NT2/D1 (cell line): ENCODE data around the gene SOX6.

Source experiments
- DNase-seq: peaks from one replicate; pipeline ENCODE4 v3.0.0-alpha.2; 2011; ENCODE audit warnings: low read depth, low spot score
- H3K27me3 ChIP-seq: 2 replicates; pipeline ENCODE4 v1.6.0; 2011; ENCODE audit warnings: mild to moderate bottlenecking; ENCODE audit not compliant: insufficient read length, insufficient read depth
- H3K36me3 ChIP-seq: 2 replicates; pipeline ENCODE4 v1.6.1; 2011; ENCODE audit warnings: mild to moderate bottlenecking, low read length, mixed read lengths; ENCODE audit not compliant: insufficient read depth, insufficient read length
- H3K4me1 ChIP-seq: 2 replicates; pipeline ENCODE4 v1.5.1; 2011; ENCODE audit not compliant: insufficient read depth, insufficient read length
- H3K4me3 ChIP-seq: 2 replicates; pipeline ENCODE4 v1.5.1; 2011; ENCODE audit warnings: low read depth; ENCODE audit not compliant: insufficient read length
- H3K9ac ChIP-seq: 2 replicates; pipeline ENCODE4 v1.6.0; 2011; ENCODE audit warnings: low read depth; ENCODE audit not compliant: insufficient read length
- H3K9me3 ChIP-seq: 2 replicates; pipeline ENCODE4 v1.5.1; 2011; ENCODE audit warnings: mild to moderate bottlenecking, low read length; ENCODE audit not compliant: insufficient read depth
- SUZ12 ChIP-seq: IDR thresholded peaks from 2 replicates; pipeline ENCODE4 v1.6.1; 2011; ENCODE audit not compliant: insufficient read length, insufficient read depth; ENCODE audit errors: extremely low read depth
- YY1 ChIP-seq: IDR thresholded peaks from 2 replicates; pipeline ENCODE4 v1.6.1; 2011; ENCODE audit not compliant: insufficient read length, insufficient read depth
- ZNF274 ChIP-seq: IDR thresholded peaks from 2 replicates; pipeline ENCODE4 v1.6.1; 2011; ENCODE audit warnings: mild to moderate bottlenecking, low read depth, low read length

Gene SOX6

DNA sequence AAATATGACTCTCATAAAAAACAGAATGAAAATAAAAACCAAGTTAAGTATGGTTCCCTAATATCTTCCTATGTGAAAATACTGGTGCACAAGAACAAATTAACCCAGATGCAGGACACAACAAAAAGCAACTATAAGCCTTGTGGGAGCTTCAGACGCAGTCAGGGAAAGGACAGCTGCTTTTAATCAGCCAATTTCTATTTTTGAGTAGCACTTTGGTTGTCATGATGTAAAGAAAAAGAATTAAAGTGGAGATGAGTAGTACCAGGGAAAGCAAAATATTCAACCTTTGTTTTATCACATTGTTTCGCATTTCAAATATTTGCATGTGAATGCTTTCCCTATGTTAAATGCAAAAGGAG is 339.9 kb downstream of the SOX6 start:
- Histone ChIP-seq H3K9ac (no peak overlapping the region), H3K9me3 (no peaks in the 10 kb centered on the region), H3K4me1 (no peaks in the 10 kb centered on the region), H3K27me3 (no peaks in the 10 kb centered on the region), H3K36me3 (no peaks in the 10 kb centered on the region), H3K4me3 (no peak overlapping the region)
- no peak for DNase-seq
- TF ChIP-seq YY1, result no peak
- no peak for TF ChIP-seq ZNF274
- TF ChIP-seq SUZ12, result no peak

DNA sequence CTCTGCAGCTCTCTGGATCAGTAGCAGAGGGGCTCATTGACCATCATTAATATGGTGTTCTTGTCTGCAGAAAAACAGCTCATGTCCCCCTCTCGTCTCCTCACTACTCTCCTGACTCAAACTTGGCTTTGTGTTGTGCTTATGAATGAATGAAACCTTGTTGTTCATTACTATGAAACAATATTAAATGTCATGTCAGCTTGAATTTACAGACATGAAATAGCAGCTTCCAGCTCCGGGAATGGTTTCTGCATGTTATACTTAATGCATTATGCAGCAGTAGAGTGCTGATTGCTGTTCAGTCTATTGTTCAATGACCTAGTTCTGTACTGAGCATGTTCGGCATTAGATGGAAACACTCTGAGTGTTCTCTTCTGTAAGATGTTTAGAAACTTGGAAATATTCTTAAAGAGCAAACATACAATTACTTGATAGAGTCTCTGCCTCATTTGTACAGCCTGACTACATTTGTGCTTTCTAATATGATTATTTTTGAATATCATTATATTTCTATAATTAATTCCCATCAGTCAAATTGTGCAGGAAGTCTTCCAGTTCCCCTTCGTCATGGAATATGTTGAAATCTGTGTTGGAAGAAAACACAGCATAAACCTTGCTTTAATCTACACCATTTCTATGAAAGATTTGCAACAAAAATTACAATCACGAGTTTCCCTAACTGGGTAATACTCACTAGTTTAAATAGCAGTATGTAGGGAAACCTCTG is 340.4 kb downstream of the SOX6 start:
- no peak for TF ChIP-seq YY1
- TF ChIP-seq ZNF274, result no peak
- TF ChIP-seq SUZ12, result no peak
- Histone ChIP-seq H3K27me3 (no peaks in the 10 kb centered on the region), H3K9ac (no peak overlapping the region), H3K9me3 (no peaks in the 10 kb centered on the region), H3K4me3 (no peak overlapping the region), H3K36me3 (no peaks in the 10 kb centered on the region), H3K4me1 (no peaks in the 10 kb centered on the region)
- DNase-seq, result no peak

DNA sequence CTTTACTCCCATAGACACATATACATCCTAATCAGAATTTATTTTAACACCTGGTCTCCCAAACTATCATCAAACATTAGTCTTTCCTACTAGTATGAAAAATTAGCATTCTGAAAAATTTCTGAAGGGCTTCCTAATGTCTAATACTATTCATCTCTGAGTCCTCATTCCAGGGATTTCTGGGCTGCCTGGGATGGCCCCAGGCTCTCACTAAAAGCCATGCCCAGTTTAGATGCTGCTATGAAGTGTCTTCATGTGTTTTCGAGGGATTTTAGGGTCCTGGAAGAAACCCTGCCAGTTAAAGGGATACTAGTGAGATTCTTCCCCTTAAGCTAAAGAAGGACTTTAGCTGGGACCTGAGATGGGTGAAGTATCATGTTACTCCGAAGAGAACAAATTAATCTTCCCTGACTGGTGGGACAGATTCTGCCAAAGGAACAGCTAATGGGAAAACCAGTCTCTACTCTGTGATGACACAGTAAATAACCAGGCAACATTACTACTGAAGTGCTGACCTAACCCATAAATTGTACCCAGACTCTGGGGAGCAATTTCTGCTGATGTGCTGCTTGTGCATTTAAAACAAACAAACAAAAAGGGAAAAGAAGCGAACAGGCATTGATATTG is 342.6 kb downstream of the SOX6 start:
- Histone ChIP-seq H3K9ac (no peak overlapping the region), H3K4me1 (no peaks in the 10 kb centered on the region), H3K36me3 (no peaks in the 10 kb centered on the region), H3K9me3 (no peaks in the 10 kb centered on the region), H3K4me3 (no peak overlapping the region), H3K27me3 (no peaks in the 10 kb centered on the region)
- DNase-seq, result no peak
- TF ChIP-seq SUZ12 (no peak), YY1 (no peak), ZNF274 (no peak)

- Histone ChIP-seq H3K4me1 (no peaks in the 10 kb centered on the region), H3K36me3 (no peaks in the 10 kb centered on the region), H3K4me3 (no peak overlapping the region), H3K9ac (no peak overlapping the region), H3K27me3 (no peaks in the 10 kb centered on the region), H3K9me3 (no peaks in the 10 kb centered on the region)
- TF ChIP-seq SUZ12 (no peak), YY1 (no peak), ZNF274 (no peak)
- DNase-seq, result no peak
These were observed 343.1 kb downstream of the SOX6 start for GRCh38 chr11:16013242-16013641.

DNA sequence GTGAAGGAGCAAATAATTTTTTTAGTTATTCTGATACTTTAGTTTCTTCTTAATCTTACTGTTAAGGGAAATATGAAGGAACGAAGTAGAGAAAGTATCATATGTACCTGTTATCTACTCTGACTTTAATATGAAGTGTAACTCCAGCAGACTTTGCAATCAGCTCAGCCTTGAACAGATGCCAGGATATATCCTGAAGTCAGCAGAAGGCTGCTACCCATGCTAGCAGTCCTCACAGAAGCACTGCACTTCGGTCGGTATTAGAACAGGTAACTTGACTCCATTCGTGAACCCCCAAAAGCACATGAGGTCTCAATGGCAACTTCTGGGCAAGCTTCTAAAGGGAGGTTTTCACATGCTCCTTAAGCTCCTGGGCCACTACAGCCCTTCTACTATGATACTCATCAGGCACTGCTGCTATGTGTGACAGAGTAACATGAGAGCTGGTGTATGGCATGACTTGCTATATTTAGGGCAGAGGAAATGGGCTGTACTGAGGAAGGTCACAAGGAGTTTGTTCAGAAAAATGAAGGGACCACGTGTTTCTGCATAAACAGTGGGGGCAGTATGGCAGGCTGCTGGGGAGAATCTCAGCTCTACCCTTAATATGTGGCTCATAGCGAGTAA is 344.1 kb downstream of the SOX6 start:
- H3K27me3 ChIP-seq, result no peaks in the 10 kb centered on the region
- TF ChIP-seq SUZ12 (no peak), YY1 (no peak), ZNF274 (no peak)
- H3K9me3 ChIP-seq, result no peaks in the 10 kb centered on the region
- H3K4me3 ChIP-seq, result no peak overlapping the region
- H3K4me1 ChIP-seq, result no peaks in the 10 kb centered on the region
- no peak overlapping the region for H3K9ac ChIP-seq
- H3K36me3 ChIP-seq, result no peaks in the 10 kb centered on the region
- DNase-seq, result no peak

- Histone ChIP-seq H3K4me1 (no peaks in the 10 kb centered on the region), H3K27me3 (no peaks in the 10 kb centered on the region), H3K9me3 (no peaks in the 10 kb centered on the region), H3K4me3 (no peak overlapping the region), H3K9ac (no peak overlapping the region), H3K36me3 (no peaks in the 10 kb centered on the region)
- TF ChIP-seq YY1 (no peak), ZNF274 (no peak), SUZ12 (no peak)
- no peak for DNase-seq
These were observed 344.9 kb downstream of the SOX6 start for GRCh38 chr11:16011396-16011795.

GRCh38 chr11:16009021-16009420 is 347.3 kb downstream of the SOX6 start:
- no peak for DNase-seq
- no peaks in the 10 kb centered on the region for H3K4me1 ChIP-seq
- H3K4me3 ChIP-seq, result no peak overlapping the region
- H3K27me3 ChIP-seq, result no peaks in the 10 kb centered on the region
- H3K36me3 ChIP-seq, result no peaks in the 10 kb centered on the region
- H3K9ac ChIP-seq, result no peak overlapping the region
- no peaks in the 10 kb centered on the region for H3K9me3 ChIP-seq
- TF ChIP-seq ZNF274, result no peak
- no peak for TF ChIP-seq SUZ12
- no peak for TF ChIP-seq YY1
